GM19395 (cell line): ENCODE data around the gene SLC6A11.

ENCODE experiments used
- ATAC-seq: cut with Tn5 transposase; IDR thresholded peaks from one replicate; pipeline ENCODE4 v1.9.1; 2021; ENCODE audit warnings: mild to moderate bottlenecking, moderate library complexity; ENCODE audit not compliant: unreplicated experiment

The SLC6A11 gene

GRCh38 chr3:10950476-10951294 is 134.7 kb downstream of the SLC6A11 start:
- ATAC-seq, result no peak

GRCh38 chr3:10951295-10951926 is 135.4 kb downstream of the SLC6A11 start:
- no peak for ATAC-seq

- ATAC-seq, result no peak
Observed at GRCh38 chr3:10952525-10952924, 136.5 kb downstream of the SLC6A11 start.

- no peak for ATAC-seq
Observed at GRCh38 chr3:10954740-10955139, 138.7 kb downstream of the SLC6A11 start.

- no peak for ATAC-seq
Observed at GRCh38 chr3:10955711-10956453, 139.9 kb downstream of the SLC6A11 start.

GRCh38 chr3:10956531-10956930 is 140.5 kb downstream of the SLC6A11 start:
- no peak for ATAC-seq

GRCh38 chr3:10956986-10957385 is 141.0 kb downstream of the SLC6A11 start:
- ATAC-seq, result no peak

- ATAC-seq, result no peak
Observed at GRCh38 chr3:10957976-10958749, 142.1 kb downstream of the SLC6A11 start.

- no peak for ATAC-seq
Observed at GRCh38 chr3:10960255-10960654, 144.2 kb downstream of the SLC6A11 start.

GRCh38 chr3:10961921-10962320 is 145.9 kb downstream of the SLC6A11 start:
- no peak for ATAC-seq

- ATAC-seq, result no peak
Observed at GRCh38 chr3:10962481-10963036, 146.5 kb downstream of the SLC6A11 start.

GRCh38 chr3:10964537-10965167 is 148.6 kb downstream of the SLC6A11 start:
- no peak for ATAC-seq

GRCh38 chr3:10968401-10968800 is 152.4 kb downstream of the SLC6A11 start:
- no peak for ATAC-seq

GRCh38 chr3:10970306-10970960 is 154.4 kb downstream of the SLC6A11 start:
- no peak for ATAC-seq

- no peak for ATAC-seq
Observed at GRCh38 chr3:10972072-10972782, 156.2 kb downstream of the SLC6A11 start.

- ATAC-seq, result no peak
Observed at GRCh38 chr3:10973046-10973595, 157.1 kb downstream of the SLC6A11 start.

- ATAC-seq, result no peak
Observed at GRCh38 chr3:10974131-10974530, 158.1 kb downstream of the SLC6A11 start.

- no peak for ATAC-seq
Observed at GRCh38 chr3:10974746-10975375, 158.8 kb downstream of the SLC6A11 start.
